BLaER1 treated with 17β-estradiol and CSF1 and Interleukin-3, amounts not matched to agents 10 nM and 100 nM (cell line): Measurements from ENCODE around the gene NLN.
A peak's percentile ranks its signal among the peaks of the same experiment; 100 is the strongest.

Experiments used
- H3K27ac ChIP-seq, 11 experiments: shearing (Covaris generic); formaldehyde crosslinking; 2 replicates each; pipeline ENCODE4 v1.8.1; 2022
- H3K27me3 ChIP-seq, 11 experiments: shearing (Covaris generic); formaldehyde crosslinking; 2 replicates each; pipeline ENCODE4 v1.8.1; 2022
- H3K36me3 ChIP-seq, 11 experiments: shearing (Covaris generic); formaldehyde crosslinking; 2 replicates each; pipeline ENCODE4 v1.8.1; 2022
- H3K4me1 ChIP-seq, 10 experiments: shearing (Covaris generic); formaldehyde crosslinking; 2 replicates each; pipeline ENCODE4 v1.8.1; 2022
- H3K4me2 ChIP-seq, 11 experiments: shearing (Covaris generic); formaldehyde crosslinking; 2 replicates each; pipeline ENCODE4 v1.8.1; 2022
- H3K4me3 ChIP-seq, 10 experiments: shearing (Covaris generic); formaldehyde crosslinking; 2 replicates each; pipeline ENCODE4 v1.8.1; 2022
- H3K9ac ChIP-seq, 11 experiments: shearing (Covaris generic); formaldehyde crosslinking; 2 replicates each; pipeline ENCODE4 v1.8.1; 2022
- H3K9me3 ChIP-seq, 11 experiments: shearing (Covaris generic); formaldehyde crosslinking; replicated peaks in 1 of 11; 2 replicates each; pipeline ENCODE4 v1.8.1; 2022
- H4K20me1 ChIP-seq, 11 experiments: shearing (Covaris generic); formaldehyde crosslinking; 2 replicates each; pipeline ENCODE4 v1.8.1; 2022
- Cebpa-rat ChIP-seq, 11 experiments: shearing (Covaris generic); IDR thresholded peaks; 2 replicates each; pipeline ENCODE4 v1.8.1; 2022

Gene NLN

DNA sequence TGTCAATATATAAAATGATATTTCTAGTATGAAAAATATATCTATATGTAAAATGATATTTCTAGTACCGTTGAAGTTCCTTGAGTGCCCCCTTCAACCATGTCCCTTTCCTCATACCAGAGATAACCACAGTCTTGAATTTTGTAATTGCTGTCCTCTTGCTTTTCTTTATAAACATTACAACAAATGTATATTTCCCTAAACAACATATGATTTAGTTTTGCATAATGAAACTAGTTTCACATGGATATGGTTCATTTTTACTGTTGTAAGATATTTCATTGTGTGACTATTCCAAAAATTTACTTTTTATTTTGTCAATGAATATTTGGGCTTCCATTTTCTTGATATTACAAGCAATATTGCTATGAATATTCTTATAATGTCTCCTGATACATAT lies 14.0 kb downstream of the NLN start:
- H3K4me3 ChIP-seq = no peak overlapping the region
- H3K4me1 ChIP-seq = peaks cover 4 to 93% (median 17%) of the 10 kb centered on the region in 10 experiments; a peak in 17 of 20 replicates
- peak overlapping the region in 1 of 11 experiments; percentile 65; a peak in 1 of 22 replicates for H3K9ac ChIP-seq
- peaks cover 0 to 42% (median 6%) of the 10 kb centered on the region in 11 experiments; a peak in 12 of 22 replicates for H3K36me3 ChIP-seq
- peak overlapping the region in 3 of 11 experiments; percentile 79 to 83 (median 81); a peak in 4 of 22 replicates for H3K4me2 ChIP-seq
- peaks cover 0 to 80% (median 18%) of the 10 kb centered on the region in 11 experiments; a peak in 12 of 22 replicates for H4K20me1 ChIP-seq
- no peaks in the 10 kb centered on the region for H3K27me3 ChIP-seq
- peaks cover 0 to 5% (median 0%) of the 10 kb centered on the region in 11 experiments; a peak in 1 of 22 replicates for H3K9me3 ChIP-seq
- TF ChIP-seq Cebpa-rat (IDR thresholded peaks at IDR 0.05) = no peak
- peak overlapping the region in 3 of 11 experiments; percentile 82 to 88 (median 84); a peak in 6 of 22 replicates for H3K27ac ChIP-seq

DNA sequence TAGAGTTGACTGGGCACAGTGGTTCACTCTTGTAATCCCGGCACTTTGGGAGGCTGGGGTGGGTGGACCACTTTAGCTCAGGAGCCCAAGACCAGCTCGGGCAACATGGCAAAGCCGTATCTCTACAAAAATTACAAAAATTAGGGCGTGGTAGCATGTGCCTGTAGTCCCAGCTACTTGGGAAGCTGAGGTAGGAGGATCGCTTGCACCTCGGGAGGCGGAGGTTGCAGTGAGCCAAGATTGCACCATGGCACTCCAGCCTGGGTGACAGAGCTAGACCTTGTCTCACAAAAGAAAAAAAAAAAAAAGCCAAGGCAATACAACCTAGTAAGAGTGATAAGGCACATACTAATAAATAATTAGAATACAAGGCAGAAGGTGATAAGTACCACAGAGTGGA lies 15.8 kb downstream of the NLN start:
- Histone ChIP-seq H3K4me2 (peak overlapping the region in 2 of 11 experiments; percentile 81 to 83; a peak in 4 of 22 replicates), H3K9me3 (peaks cover 0 to 5% (median 0%) of the 10 kb centered on the region in 11 experiments; a peak in 1 of 22 replicates), H3K4me3 (no peak overlapping the region), H3K27ac (no peak overlapping the region), H3K4me1 (peaks cover 4 to 97% (median 15%) of the 10 kb centered on the region in 10 experiments; a peak in 17 of 20 replicates), H3K36me3 (peaks cover 0 to 50% (median 4%) of the 10 kb centered on the region in 11 experiments; a peak in 7 of 22 replicates), H3K27me3 (no peaks in the 10 kb centered on the region), H4K20me1 (peaks cover 0 to 81% (median 19%) of the 10 kb centered on the region in 11 experiments; a peak in 15 of 22 replicates), H3K9ac (no peak overlapping the region)
- TF ChIP-seq Cebpa-rat (IDR thresholded peaks at IDR 0.05) = no peak

GRCh38 chr5:65738305-65738704 lies 16.3 kb downstream of the NLN start:
- Histone ChIP-seq H3K9me3 (peaks cover 0 to 5% (median 0%) of the 10 kb centered on the region in 11 experiments; a peak in 1 of 22 replicates), H3K27me3 (no peaks in the 10 kb centered on the region), H3K9ac (no peak overlapping the region), H3K4me1 (peaks cover 4 to 97% (median 15%) of the 10 kb centered on the region in 10 experiments; a peak in 17 of 20 replicates), H4K20me1 (peaks cover 0 to 85% (median 22%) of the 10 kb centered on the region in 11 experiments; a peak in 15 of 22 replicates), H3K4me3 (no peak overlapping the region), H3K36me3 (peaks cover 0 to 55% (median under 1%) of the 10 kb centered on the region in 11 experiments; a peak in 7 of 22 replicates), H3K27ac (no peak overlapping the region), H3K4me2 (peak overlapping the region in 2 of 11 experiments; percentile 81 to 83; a peak in 4 of 22 replicates)
- TF ChIP-seq Cebpa-rat (IDR thresholded peaks at IDR 0.05) = no peak

DNA sequence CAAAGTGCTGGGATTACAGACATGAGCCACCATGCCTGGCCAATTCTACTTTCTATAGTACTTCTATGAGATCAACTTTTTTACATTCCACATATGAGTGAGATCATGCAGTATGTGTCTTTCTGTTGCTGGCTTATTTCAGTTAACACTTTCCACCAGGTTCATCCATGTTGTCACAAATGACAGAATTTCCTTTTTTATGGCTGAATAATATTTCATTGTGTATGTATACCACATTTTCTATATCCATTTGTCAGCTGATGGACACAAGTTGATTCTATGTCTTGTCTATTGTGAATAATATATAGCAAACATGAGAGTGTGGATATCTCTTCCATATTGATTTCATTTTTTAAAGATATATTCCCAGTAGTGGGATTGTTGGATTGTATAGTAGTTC lies 17.2 kb downstream of the NLN start:
- Histone ChIP-seq H4K20me1 (peaks cover 0 to 93% (median 28%) of the 10 kb centered on the region in 11 experiments; a peak in 17 of 22 replicates), H3K4me1 (peaks cover 3 to 97% (median 13%) of the 10 kb centered on the region in 10 experiments; a peak in 17 of 20 replicates), H3K9ac (no peak overlapping the region), H3K27ac (no peak overlapping the region), H3K27me3 (no peaks in the 10 kb centered on the region), H3K4me2 (peak overlapping the region in 2 of 11 experiments; percentile 28 to 78; a peak in 2 of 22 replicates), H3K4me3 (no peak overlapping the region), H3K36me3 (peaks cover 0 to 63% (median 4%) of the 10 kb centered on the region in 11 experiments; a peak in 9 of 22 replicates), H3K9me3 (peaks cover 0 to 5% (median 0%) of the 10 kb centered on the region in 11 experiments; a peak in 1 of 22 replicates)
- no peak for TF ChIP-seq Cebpa-rat (IDR thresholded peaks at IDR 0.05)

GRCh38 chr5:65742565-65743231 lies 20.7 kb downstream of the NLN start:
- H3K9ac ChIP-seq = no peak overlapping the region
- H3K27ac ChIP-seq = no peak overlapping the region
- H3K4me2 ChIP-seq = peak overlapping the region in 2 of 11 experiments; percentile 51 to 54; a peak in 4 of 22 replicates

DNA sequence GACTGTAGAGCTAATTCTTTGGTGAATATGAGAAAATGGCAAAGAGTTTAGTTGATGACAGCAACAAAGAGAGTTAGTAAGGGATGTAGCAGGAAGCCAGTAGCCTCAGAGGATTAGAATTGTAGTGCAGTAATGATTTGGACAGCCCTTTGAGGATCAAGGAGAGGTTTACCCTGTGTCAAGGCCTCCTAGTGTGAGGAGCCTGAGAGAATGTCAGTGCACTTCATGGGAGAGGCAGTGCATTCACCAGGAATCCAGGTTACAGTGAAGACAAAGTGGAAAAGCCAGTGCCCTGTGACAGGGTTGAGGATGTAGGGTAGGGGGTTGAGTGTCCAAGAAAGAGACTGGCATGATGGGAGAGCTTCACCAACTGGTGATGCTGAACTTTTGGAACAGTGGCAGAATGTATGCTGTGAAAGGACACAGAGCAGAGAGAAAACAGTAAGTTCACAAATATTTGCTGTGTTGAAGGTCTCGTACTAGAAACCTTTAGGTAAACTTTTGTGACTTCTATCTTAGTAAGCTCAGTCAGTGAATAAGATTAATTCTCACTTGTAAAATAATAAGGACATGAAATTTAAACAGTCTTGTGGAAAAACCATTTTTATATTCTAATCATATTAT lies 27.3 kb downstream of the NLN start:
- H3K4me2 ChIP-seq = peak overlapping the region in 1 of 11 experiments; percentile 23; a peak in 1 of 22 replicates
- H3K9ac ChIP-seq = no peak overlapping the region
- no peak overlapping the region for H3K27ac ChIP-seq

More at GRCh38 chr5:65742565-65743231, 20.7 kb downstream of the NLN start:
- peaks cover 0 to 72% (median 55%) of the 10 kb centered on the region in 11 experiments; a peak in 17 of 22 replicates for H4K20me1 ChIP-seq
- H3K9me3 ChIP-seq = peaks cover 0 to 21% (median 5%) of the 10 kb centered on the region in 11 experiments; a peak in 14 of 22 replicates
- H3K4me3 ChIP-seq = no peak overlapping the region
- H3K4me1 ChIP-seq = peaks cover 0 to 95% (median 0%) of the 10 kb centered on the region in 10 experiments; a peak in 4 of 20 replicates
- no peak for TF ChIP-seq Cebpa-rat (IDR thresholded peaks at IDR 0.05)
- no peaks in the 10 kb centered on the region for H3K27me3 ChIP-seq
- peaks cover 0 to 85% (median 9%) of the 10 kb centered on the region in 11 experiments; a peak in 12 of 22 replicates for H3K36me3 ChIP-seq

GRCh38 chr5:65749956-65750355 lies 28.0 kb downstream of the NLN start:
- H3K36me3 ChIP-seq = peaks cover 0 to 96% (median 26%) of the 10 kb centered on the region in 11 experiments; a peak in 11 of 22 replicates
- H3K9me3 ChIP-seq = peaks cover 0 to 37% (median 17%) of the 10 kb centered on the region in 11 experiments; a peak in 18 of 22 replicates
- peaks cover 0 to 74% (median 4%) of the 10 kb centered on the region in 10 experiments; a peak in 7 of 20 replicates for H3K4me1 ChIP-seq
- no peak overlapping the region for H3K4me3 ChIP-seq
- H3K27me3 ChIP-seq = no peaks in the 10 kb centered on the region
- no peak overlapping the region for H3K27ac ChIP-seq
- no peak for TF ChIP-seq Cebpa-rat (IDR thresholded peaks at IDR 0.05)
- H3K4me2 ChIP-seq = no peak overlapping the region
- peaks cover 14 to 98% (median 62%) of the 10 kb centered on the region in 11 experiments; a peak in 16 of 22 replicates for H4K20me1 ChIP-seq
- no peak overlapping the region for H3K9ac ChIP-seq

More for the DNA sequence above, 27.3 kb downstream of the NLN start:
- Histone ChIP-seq H3K4me3 (no peak overlapping the region), H3K27me3 (no peaks in the 10 kb centered on the region), H3K9me3 (peaks cover 0 to 37% (median 17%) of the 10 kb centered on the region in 11 experiments; a peak in 18 of 22 replicates), H3K4me1 (peaks cover 0 to 74% (median 2%) of the 10 kb centered on the region in 10 experiments; a peak in 7 of 20 replicates), H4K20me1 (peaks cover 14 to 98% (median 62%) of the 10 kb centered on the region in 11 experiments; a peak in 16 of 22 replicates), H3K36me3 (peaks cover 3 to 95% (median 26%) of the 10 kb centered on the region in 11 experiments; a peak in 11 of 22 replicates)
- TF ChIP-seq Cebpa-rat (IDR thresholded peaks at IDR 0.05) = no peak

DNA sequence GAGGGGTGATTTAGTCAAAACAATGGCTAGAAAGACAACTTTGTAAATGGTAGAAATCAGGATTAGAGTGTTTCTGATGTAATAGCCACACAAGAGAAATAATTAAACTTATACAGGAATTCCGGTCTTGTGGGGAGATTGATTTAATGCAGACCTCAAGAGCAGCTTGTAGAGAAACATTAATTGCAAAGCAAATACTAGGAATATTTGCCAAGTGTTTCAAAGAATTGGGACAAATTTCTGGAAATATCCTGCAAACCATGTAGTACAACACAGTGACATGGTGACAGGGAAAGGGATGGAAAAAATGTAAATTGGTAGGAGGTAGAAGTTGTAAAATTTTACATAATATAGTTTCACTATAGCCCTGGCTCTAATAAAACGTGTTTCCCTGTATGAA lies 28.9 kb downstream of the NLN start:
- peaks cover 14 to 98% (median 62%) of the 10 kb centered on the region in 11 experiments; a peak in 16 of 22 replicates for H4K20me1 ChIP-seq
- peaks cover 0 to 95% (median 22%) of the 10 kb centered on the region in 11 experiments; a peak in 11 of 22 replicates for H3K36me3 ChIP-seq
- H3K27me3 ChIP-seq = no peaks in the 10 kb centered on the region
- H3K4me1 ChIP-seq = peaks cover 0 to 64% (median 4%) of the 10 kb centered on the region in 10 experiments; a peak in 7 of 20 replicates
- no peak for TF ChIP-seq Cebpa-rat (IDR thresholded peaks at IDR 0.05)
- H3K27ac ChIP-seq = no peak overlapping the region
- H3K4me2 ChIP-seq = no peak overlapping the region
- H3K4me3 ChIP-seq = no peak overlapping the region
- H3K9me3 ChIP-seq = peaks cover 0 to 33% (median 17%) of the 10 kb centered on the region in 11 experiments; a peak in 18 of 22 replicates
- H3K9ac ChIP-seq = no peak overlapping the region
